Upper lobe of left lung (tissue), 4 donors: Measurements from ENCODE around the gene LAMP2.
"Not testable (repeated sequence)": the region's sequence is repeated elsewhere in the genome, so short reads cannot be mapped to it uniquely, and the experiment has no call there.

Experiments used
- CTCF ChIP-seq, 6 experiments: fragments of 450-650 bp in 4 of 6; fragments of 200-600 bp in 2 of 6; sonication (generic) in 2 of 6; IDR thresholded peaks; one replicate each; pipeline ENCODE4 v1.5.1; 2016 to 2019; ENCODE audit warnings: antibody characterized with exemption in 6 of 6
- EP300 ChIP-seq, 4 donors: sonication (generic); formaldehyde crosslinking; IDR thresholded peaks; one replicate each; pipeline ENCODE4 v1.5.1; 2017; ENCODE audit warnings: antibody characterized with exemption in 4 of 4, control low read depth in 2 of 4
- POLR2A ChIP-seq, 4 donors: fragments of 450-650 bp; IDR thresholded peaks; one replicate each; pipeline ENCODE4 v1.5.1; 2016 to 2017; ENCODE audit warnings: antibody characterized with exemption in 4 of 4, mild to moderate bottlenecking in 2 of 4
- POLR2AphosphoS5 ChIP-seq, 2 donors: sonication (generic); formaldehyde crosslinking; IDR thresholded peaks; one replicate each; pipeline ENCODE4 v1.5.1; 2017; ENCODE audit warnings: antibody characterized with exemption in 2 of 2

GRCh38 chrX:120490119-120490518, 21.0 kb upstream of the LAMP2 start:
- TF ChIP-seq CTCF, POLR2A, POLR2AphosphoS5, EP300 (IDR thresholded peaks at IDR 0.05): not testable (repeated sequence)
